Measurements from ENCODE around the gene PER1. TPM values are rescaled to one million over a fixed set of nuclear protein-coding genes. Genes with fewer than 3 reads are reported as not detected.
A peak's percentile ranks its signal among the peaks of the same experiment; 100 is the strongest.

Gene PER1
- total and polyA plus RNA-seq, 10 of the 15 experiments (the other 5 are each of a cell fraction or from before 2014, with no cell fraction given) = 0.02 to 25.1 (median 5.4) TPM

DNA sequence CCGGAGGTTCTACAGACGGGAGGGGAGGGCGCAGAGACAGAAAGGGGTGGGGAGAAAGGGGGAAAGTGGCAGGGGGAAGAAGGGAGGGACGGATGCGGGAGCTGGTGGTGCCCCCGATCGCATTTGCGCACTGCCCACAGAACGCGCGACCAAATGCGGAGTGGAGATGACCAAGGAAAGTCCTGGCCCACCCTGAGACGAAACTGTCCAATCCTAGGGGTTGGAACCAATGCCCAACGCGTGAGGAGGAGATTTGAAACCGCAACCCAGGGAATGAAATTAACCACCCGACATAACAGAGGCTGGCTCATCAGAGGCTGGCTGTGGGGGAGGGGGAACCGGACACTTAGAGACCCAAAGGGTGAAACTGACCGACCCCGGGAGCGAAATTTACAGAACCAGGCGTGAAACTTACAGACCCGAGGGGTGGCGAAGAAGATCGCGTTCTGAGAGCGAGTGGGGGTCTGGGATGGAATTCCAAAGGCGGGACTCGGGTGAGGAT lies 29.7 kb downstream of the PER1 start:
- peak overlapping the region; percentile 94 for H3K4me2 ChIP-seq (ENCODE audit: control insufficient read depth, insufficient read depth)
- TF ChIP-seq TAF1 (IDR thresholded peaks at IDR 0.05; ENCODE audit: borderline replicate concordance, low read depth, low read length) (no peak), ZNF24 (IDR thresholded peaks at IDR 0.05) (no peak), BHLHE40 (IDR thresholded peaks at IDR 0.05; ENCODE audit: borderline replicate concordance in 1 of 2, low read depth in 2 of 2, low read length in 1 of 2) (peak in 1 of 2 experiments; percentile 16; a peak in 1 of 4 replicates), SREBF1 (IDR thresholded peaks at IDR 0.05; ENCODE audit: low read length) (no peak), IKZF2 (IDR thresholded peaks at IDR 0.05) (peak; percentile 29 to 38; a peak in 1 of 4 replicates), ESRRA (IDR thresholded peaks at IDR 0.05; ENCODE audit: low read length) (no peak), MYC (IDR thresholded peaks at IDR 0.05; ENCODE audit: insufficient read depth, insufficient read length, insufficient replicate concordance, low read length, severe bottlenecking) (no peak), MYB (IDR thresholded peaks at IDR 0.05; ENCODE audit: borderline replicate concordance, low read depth, low read length) (no peak)
- TF ChIP-seq, protein P1, sequence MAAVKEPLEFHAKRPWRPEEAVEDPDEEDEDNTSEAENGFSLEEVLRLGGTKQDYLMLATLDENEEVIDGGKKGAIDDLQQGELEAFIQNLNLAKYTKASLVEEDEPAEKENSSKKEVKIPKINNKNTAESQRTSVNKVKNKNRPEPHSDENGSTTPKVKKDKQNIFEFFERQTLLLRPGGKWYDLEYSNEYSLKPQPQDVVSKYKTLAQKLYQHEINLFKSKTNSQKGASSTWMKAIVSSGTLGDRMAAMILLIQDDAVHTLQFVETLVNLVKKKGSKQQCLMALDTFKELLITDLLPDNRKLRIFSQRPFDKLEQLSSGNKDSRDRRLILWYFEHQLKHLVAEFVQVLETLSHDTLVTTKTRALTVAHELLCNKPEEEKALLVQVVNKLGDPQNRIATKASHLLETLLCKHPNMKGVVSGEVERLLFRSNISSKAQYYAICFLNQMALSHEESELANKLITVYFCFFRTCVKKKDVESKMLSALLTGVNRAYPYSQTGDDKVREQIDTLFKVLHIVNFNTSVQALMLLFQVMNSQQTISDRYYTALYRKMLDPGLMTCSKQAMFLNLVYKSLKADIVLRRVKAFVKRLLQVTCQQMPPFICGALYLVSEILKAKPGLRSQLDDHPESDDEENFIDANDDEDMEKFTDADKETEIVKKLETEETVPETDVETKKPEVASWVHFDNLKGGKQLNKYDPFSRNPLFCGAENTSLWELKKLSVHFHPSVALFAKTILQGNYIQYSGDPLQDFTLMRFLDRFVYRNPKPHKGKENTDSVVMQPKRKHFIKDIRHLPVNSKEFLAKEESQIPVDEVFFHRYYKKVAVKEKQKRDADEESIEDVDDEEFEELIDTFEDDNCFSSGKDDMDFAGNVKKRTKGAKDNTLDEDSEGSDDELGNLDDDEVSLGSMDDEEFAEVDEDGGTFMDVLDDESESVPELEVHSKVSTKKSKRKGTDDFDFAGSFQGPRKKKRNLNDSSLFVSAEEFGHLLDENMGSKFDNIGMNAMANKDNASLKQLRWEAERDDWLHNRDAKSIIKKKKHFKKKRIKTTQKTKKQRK (IDR thresholded peaks at IDR 0.05; ENCODE audit: low read depth, low read length) = no peak
- H3K79me2 ChIP-seq (ENCODE audit: control insufficient read depth, insufficient read depth, low read length) = no peaks in the 10 kb centered on the region
- H3K9ac ChIP-seq (ENCODE audit: control insufficient read depth, insufficient read depth, low read length) = peak overlapping the region; percentile 53
- H2AFZ ChIP-seq (ENCODE audit: control insufficient read depth, low read depth, low read length) = peak overlapping the region; percentile 66
- BruUV-seq (replicated peaks) = no TSS peak
- RAD21 ChIA-PET (ENCODE audit: unreplicated experiment) = interaction anchor here (0.7 to 2.6 kb wide), 9 partner anchors 16 to 100 kb away, joined by 3 to 16 read pairs (median 4); no protein-coding TSS in a partner anchor
- FAIRE-seq = no peak
- no peaks in the 10 kb centered on the region for H4K20me1 ChIP-seq (ENCODE audit: control insufficient read depth, insufficient read depth)
- H3K27ac ChIP-seq (ENCODE audit: control insufficient read depth, insufficient read depth) = no peak overlapping the region
- 1% methylated on average over 26 of the region's 29 CpGs for WGBS (ENCODE audit: insufficient coverage, insufficient replicate concordance, low lambda C conversion rate, missing lambda C conversion rate)
- peak overlapping the region; percentile 99 for H3K4me3 ChIP-seq
- CTCF ChIA-PET = interaction anchor here (1.0 to 3.7 kb wide), 8 partner anchors 10 to 178 kb away, joined by 3 to 46 read pairs (median 3); partner anchors contain the start of gene SLC25A35
- ATAC-seq = no peak
- no peaks in the 10 kb centered on the region for H3K9me3 ChIP-seq (replicated peaks; ENCODE audit: control insufficient read depth, insufficient read depth, low read length)
- no peak for DNase-seq (ENCODE audit: low read depth, low spot score)
- H3K36me3 ChIP-seq (ENCODE audit: control insufficient read depth in 2 of 2, insufficient read depth in 2 of 2, low read length in 1 of 2) = no peaks in the 10 kb centered on the region
- SMC1A ChIA-PET (ENCODE audit: uncharacterized antibody, unreplicated experiment) = interaction anchor here (1.6 to 3.8 kb wide), 4 partner anchors 15 to 51 kb away, joined by 6 to 21 read pairs (median 6); no protein-coding TSS in a partner anchor
- POLR2A ChIA-PET = interaction anchor here (0.6 to 3.9 kb wide), 12 partner anchors 11 to 173 kb away, joined by 3 to 19 read pairs (median 6); partner anchors contain the start of genes PER1 and SLC25A35
- peaks cover 41% of the 10 kb centered on the region for H3K4me1 ChIP-seq (ENCODE audit: control insufficient read depth, insufficient read depth, low read length)
- intact Hi-C loops (cut with micrococcal nuclease; ENCODE audit: unreplicated experiment) (loop anchor here (5.0 kb wide), 1 partner anchor 175 kb away; the partner anchor contains the start of gene SLC25A35), in situ Hi-C loops (cut with MboI) (no loop called here)
- H3K27me3 ChIP-seq (replicated peaks in 1 of 2; ENCODE audit: control insufficient read depth in 2 of 2, insufficient read depth in 2 of 2, low read length in 1 of 2) = peaks cover 5 to 9% of the 10 kb centered on the region in 2 experiments
